ENCODE measurements around the gene MLC1.

- TF ChIP-seq CTCF (IDR thresholded peaks at IDR 0.05 in 4 of 5, conservative IDR thresholded peaks at IDR 0.05 in 1 of 5) (no peak), POLR2A (IDR thresholded peaks at IDR 0.05) (no peak)
Measured at GRCh38 chr22:50022171-50022819, 62.9 kb downstream of the MLC1 start.
